ENCODE results near the gene RFX5. TPM values are rescaled to one million over a fixed set of nuclear protein-coding genes. Genes with fewer than 3 reads are reported as not detected.
"Not testable (repeated sequence)": the region's sequence is repeated elsewhere in the genome, so short reads cannot be mapped to it uniquely, and the experiment has no call there.

Gene RFX5
- polyA plus RNA-seq, 1 donor, result 24.0 TPM

- no peak for DNase-seq
These were observed 15.5 kb upstream of the RFX5 start for GRCh38 chr1:151362308-151363155.

GRCh38 chr1:151361883-151362282, 14.8 kb upstream of the RFX5 start:
- no peak for DNase-seq

- DNase-seq, result no peak
These were observed 9.6 kb upstream of the RFX5 start for GRCh38 chr1:151356696-151357095.

- no peak for DNase-seq
These were observed 5.1 kb upstream of the RFX5 start for GRCh38 chr1:151352021-151352718.

GRCh38 chr1:151350323-151350722, 3.3 kb upstream of the RFX5 start:
- DNase-seq, result not testable (repeated sequence)

DNA sequence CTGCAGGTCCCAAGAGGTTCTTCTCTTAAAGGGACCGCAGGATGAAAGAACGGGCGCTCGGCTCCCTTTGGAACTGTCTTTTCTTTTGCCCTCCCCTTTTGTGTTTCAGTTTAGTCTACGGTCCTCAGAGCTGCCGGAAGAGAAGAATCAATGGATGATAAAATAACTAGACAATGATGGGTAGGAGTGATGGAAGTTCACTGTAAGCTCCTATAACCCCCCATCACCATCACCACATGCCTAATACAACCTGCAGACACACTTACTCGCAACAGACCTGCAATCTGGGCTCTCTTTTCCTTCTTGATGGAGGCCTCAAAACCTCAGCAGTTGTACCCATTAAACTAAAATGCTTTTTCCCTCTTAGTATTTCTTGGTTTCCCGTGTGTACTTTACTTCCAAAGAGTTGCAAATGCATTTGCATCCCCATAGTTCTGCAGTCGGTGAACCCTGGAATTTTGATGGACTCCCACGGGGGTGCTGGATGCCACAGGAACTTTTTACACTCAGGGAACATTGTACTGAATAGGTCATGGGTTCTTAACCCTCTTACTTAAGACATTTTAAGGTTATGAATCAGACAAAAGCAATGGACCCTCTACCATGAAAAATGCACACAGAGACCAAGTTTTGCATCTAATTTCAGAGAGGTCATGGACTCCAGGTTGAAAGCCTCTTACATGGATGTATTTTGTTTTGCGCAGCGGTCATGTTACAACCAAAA, 633 bp upstream of the RFX5 start:
- DNase-seq, result no peak

DNA sequence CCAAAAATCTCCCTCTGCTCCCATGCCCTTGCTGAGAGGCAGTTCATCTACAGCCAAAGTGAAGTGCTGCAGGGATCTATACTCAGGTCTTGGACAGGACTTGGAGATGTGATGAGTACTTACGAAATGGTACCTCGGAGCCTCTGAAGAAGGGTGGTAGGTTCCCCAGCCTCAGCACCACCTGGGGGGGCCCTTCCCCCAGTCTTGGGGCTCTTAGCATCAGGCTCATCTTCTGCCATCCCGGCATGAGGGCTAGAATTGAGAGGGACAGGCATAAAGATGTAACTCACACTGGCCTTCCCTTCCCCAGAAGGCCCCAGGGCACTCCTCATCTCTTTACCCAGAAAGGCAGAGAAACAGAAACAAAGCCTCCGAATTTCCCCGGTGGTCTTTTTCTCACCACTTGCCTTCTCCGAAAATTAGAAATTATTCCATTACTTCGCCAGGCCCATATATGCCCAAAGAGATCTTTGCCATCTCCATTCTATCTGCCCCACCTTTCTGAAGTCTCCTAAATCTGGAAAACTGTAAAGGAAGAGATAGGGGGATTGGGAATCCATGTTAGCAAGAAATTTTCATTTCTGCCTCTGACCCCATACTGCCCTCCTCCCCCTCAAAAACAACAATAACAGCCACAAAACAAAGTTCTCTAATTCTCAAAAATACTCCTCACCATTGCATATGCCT, 827 bp downstream of the RFX5 start:
- no peak for DNase-seq

DNA sequence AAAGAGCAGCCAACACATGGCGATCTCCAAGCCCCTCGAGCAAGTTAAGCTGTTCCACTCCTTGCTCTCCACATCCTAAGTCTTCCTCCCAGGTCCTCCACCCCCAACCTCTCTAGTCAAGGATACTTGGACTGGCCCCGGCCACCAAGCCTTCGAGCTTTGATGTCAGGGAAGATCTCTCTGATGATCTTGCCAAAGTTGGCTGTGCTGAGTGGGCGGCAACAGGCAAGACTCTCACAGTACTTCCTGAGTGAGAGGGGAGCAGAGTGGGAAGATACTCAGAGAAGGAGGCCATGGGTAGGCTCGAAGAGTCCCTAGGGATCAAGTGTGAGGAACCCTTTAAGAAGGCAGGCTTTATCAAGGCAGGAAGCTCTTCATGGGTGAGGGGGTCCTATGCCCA, 2.8 kb downstream of the RFX5 start:
- DNase-seq, result no peak

DNA sequence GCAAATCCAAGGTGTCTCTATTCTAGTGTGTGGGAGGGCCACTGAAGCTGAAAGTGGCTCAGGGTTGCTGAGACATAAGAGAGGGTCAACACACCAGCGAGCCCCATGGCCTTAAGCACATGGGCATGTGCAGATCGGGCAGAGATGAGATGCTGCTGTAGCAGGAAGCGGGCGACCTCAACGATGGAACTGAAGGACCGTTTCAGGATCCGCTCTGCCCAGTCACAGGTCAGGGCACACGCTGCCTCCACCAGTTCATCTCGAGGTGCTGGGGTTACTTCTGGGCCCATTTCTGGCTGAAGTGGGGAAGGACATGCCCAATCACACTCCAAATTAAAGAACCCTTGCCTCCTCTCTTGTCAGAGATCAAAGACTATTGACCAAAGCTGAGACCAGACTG, 3.5 kb downstream of the RFX5 start:
- DNase-seq, result no peak

- no peak for DNase-seq
These were observed 4.5 kb downstream of the RFX5 start for GRCh38 chr1:151342569-151342968.

DNA sequence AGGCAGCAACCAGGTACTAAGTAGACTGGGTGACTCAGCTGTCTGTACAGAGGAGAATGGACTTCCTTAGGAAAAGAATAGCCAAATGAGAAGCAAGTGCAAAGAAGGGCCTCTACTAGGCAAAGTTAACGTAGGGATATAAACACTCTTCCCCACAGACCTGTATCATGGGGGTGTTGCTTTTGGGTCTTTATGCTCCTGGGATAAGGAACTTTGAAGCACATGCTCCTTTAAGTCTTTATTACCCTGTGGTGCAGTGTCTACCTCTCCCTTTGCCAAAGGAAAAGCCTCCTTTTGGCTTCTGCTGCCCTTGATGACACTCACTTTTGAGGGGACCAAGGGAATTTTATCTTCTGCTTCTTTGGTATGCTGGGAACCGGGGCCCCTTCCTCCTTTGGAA, 5.0 kb downstream of the RFX5 start:
- DNase-seq, result no peak

DNA sequence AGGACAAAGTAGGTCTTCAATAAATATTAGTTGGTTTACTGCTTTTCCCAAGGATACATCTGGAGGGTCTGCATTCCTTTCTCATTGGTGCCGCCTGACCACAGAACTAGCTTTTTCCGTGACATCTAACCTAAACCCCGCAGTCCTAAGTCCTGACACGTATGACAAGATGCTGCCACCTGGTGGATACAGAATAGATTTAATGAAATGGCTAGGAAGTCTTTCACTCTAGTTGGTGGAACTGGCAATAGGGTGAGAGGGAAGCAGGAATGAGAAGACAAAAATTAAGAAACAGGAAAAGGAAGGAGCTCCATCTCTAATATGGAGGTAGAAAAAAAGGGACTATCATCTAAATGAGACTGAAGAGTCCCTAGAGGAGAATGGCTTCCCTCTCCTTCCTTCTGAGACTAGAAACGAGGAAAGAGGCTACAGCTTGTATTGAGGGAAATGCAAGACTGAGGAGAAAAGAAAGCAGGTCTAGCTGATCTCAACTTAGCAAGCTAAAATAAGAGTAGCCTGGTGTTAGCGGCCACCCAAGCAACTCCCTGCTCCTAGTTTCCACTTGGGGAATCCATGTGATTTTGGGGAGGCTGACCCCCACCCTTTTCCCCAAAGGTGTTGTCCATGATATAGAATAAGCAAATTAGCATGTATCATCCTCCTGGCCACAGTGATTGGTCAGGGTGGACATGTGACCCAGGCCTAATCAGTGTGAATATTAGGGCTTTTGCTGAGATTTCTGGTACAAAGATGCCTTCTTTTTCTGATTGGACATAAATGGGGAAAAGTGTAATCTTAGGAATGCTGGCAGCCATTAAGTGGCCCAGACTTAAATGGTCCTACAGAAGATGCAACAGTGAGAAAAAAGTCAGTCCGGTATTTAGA, 5.9 kb downstream of the RFX5 start:
- peak; percentile 79 for DNase-seq

DNA sequence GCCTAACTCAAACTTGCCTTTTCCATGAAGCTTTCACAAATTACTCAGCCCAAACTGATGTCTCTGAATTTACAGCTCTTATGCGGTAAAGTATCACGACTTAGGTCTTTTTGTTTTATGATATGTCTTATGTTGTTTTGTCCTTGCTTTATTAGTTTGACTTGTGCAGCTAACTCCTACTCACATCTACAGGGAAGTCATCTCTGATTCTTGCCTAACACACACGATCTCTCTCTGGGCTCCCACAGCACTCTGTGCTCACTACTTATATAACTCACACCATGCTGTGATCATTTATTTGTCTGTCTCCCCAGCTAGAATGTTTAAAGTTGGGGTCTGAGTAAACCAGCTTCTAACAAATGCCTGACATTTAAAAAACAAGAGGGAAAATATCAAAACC, 10.5 kb downstream of the RFX5 start:
- DNase-seq, result no peak

DNA sequence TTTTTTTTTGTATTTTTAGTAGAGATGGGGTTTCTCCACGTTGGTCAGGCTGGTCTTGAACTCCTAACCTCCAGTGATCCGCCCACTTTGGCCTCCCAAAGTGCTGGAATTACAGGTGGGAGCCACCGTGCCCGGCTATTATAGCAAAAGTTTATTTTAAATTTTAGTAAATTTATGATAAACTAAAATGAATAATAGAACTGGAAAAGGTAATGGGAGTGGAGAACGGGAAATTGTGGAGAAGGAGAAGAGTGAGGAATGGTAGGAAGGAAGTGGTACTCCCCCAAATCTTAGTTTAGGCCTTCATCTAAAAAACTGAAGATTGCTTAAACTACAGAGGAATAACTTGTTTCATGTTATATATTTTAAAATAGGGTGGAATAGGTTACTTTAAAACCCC, 12.2 kb downstream of the RFX5 start:
- DNase-seq, result no peak

- DNase-seq, result no peak
These were observed 19.0 kb downstream of the RFX5 start for GRCh38 chr1:151327903-151328674.

- DNase-seq, result peak; percentile 97
These were observed 19.7 kb downstream of the RFX5 start, which contains the start of gene PI4KB for GRCh38 chr1:151327223-151327902. Gene PI4KB, minus strand, starts transcription at chr1:151327416. Its CDS starts 10,935 bp downstream, at chr1:151316481.

GRCh38 chr1:151326619-151327222, 20.3 kb downstream of the RFX5 start:
- DNase-seq, result peak; percentile 69

DNA sequence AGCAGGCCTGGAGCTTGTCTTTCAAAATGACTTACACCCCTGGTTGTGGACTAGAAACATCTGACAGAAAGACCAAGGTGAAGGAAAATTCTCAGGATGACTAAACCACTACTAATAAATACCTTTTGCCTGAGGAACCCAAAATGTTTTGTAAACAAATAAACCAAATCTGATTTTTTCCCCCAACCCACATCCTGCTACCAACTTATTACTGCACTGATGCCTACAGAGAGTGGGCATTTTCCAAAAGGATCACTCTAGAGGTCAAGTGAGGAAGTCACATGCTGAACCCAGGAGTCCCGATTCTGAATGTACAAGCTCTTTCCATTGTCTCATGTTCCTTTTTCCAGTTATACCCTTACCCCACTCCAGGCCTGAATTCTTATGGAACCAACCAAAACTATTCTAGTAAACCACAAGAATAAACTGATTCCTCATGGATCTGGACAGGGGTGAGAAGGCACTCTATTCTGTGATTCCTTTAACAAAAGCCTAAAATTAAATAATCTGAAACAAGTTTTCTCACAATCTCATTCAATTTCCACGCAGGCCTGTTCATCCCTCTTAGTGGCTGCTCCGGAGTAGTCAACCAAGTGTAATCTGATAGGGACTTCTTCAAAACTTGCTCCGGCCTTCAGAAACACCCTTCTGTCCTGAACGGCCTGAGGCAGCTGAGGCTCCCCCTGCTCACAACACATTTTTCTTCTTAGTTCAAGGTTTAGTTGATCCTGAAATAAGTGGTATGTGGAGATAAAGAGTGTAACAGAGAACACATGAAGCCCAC, 21.2 kb downstream of the RFX5 start:
- no peak for DNase-seq

DNA sequence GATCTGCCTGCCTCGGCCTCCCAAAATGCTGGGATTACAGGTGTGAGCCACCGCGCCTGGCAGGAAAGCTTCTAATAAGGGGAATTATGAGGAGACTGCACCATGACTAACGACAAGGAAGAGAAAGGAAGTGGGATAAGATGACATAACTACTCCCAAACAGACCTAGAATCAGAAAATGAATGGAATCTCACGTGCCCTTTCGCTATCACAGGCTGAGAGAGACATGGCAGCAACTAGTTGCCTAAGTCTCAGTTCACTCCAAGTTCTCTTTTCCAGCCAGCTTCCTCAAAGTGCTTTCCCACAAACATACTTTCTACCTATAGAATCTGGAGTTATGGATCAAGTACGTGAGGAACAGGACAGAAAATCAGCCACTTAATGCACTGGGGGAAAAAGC, 21.8 kb downstream of the RFX5 start:
- DNase-seq, result no peak
